Measurements from ENCODE around the gene CHST8. TPM values are rescaled to one million over a fixed set of nuclear protein-coding genes. Genes with fewer than 3 reads are reported as not detected.

The CHST8 gene
- total RNA-seq, 4 donors from 2014 or later, result 0.39 to 4.4 (median 0.96) TPM

GRCh38 chr19:33641261-33641660 lies 19.5 kb downstream of the CHST8 start:
- Histone ChIP-seq H3K9me3 (no peaks in the 10 kb centered on the region), H3K4me3 (no peak overlapping the region), H3K27ac (no peak overlapping the region), H3K4me1 (no peaks in the 10 kb centered on the region), H3K36me3 (no peaks in the 10 kb centered on the region), H3K27me3 (no peaks in the 10 kb centered on the region)
- DNase-seq (ENCODE audit: low spot score in 2 of 2), result no peak
- 84 to 86% methylated on average over 4 to 5 of the region's 5 CpGs for WGBS, 2 donors
- no peak for TF ChIP-seq POLR2A (IDR thresholded peaks at IDR 0.05)
- TF ChIP-seq, protein P1, sequence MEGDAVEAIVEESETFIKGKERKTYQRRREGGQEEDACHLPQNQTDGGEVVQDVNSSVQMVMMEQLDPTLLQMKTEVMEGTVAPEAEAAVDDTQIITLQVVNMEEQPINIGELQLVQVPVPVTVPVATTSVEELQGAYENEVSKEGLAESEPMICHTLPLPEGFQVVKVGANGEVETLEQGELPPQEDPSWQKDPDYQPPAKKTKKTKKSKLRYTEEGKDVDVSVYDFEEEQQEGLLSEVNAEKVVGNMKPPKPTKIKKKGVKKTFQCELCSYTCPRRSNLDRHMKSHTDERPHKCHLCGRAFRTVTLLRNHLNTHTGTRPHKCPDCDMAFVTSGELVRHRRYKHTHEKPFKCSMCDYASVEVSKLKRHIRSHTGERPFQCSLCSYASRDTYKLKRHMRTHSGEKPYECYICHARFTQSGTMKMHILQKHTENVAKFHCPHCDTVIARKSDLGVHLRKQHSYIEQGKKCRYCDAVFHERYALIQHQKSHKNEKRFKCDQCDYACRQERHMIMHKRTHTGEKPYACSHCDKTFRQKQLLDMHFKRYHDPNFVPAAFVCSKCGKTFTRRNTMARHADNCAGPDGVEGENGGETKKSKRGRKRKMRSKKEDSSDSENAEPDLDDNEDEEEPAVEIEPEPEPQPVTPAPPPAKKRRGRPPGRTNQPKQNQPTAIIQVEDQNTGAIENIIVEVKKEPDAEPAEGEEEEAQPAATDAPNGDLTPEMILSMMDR (IDR thresholded peaks at IDR 0.05), result no peak
- no peak for TF ChIP-seq EP300 (IDR thresholded peaks at IDR 0.05)

DNA sequence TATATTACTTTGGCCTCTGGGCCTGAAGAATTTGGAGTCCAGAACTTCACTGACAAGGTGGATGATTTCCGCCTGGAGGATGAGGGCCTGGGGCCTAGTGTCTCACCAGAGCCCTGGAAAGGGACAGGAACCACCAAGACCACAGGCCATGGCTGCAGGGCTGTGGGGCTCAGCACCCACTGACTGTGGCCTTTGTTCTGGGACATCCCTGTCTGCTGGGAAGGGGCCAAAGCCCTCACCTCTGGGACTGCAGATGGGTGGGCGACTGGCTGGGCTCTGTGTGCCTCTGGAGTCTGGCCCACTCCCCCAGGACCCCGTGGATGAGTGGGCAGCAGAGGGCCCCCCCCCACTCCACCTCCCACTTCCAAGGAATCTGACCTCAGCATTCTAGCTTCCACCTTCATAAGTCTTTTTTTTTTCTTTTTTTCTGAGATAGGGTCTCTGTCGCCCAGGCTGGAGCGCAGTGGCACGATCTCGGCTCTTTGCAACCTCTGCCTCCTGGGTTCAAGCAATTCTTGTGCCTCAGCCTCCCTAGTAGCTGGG lies 20.3 kb downstream of the CHST8 start:
- Histone ChIP-seq H3K9me3 (no peaks in the 10 kb centered on the region), H3K36me3 (no peaks in the 10 kb centered on the region), H3K4me1 (no peaks in the 10 kb centered on the region), H3K27me3 (no peaks in the 10 kb centered on the region), H3K4me3 (no peak overlapping the region), H3K27ac (no peak overlapping the region)
- TF ChIP-seq POLR2A (IDR thresholded peaks at IDR 0.05) (no peak), EP300 (IDR thresholded peaks at IDR 0.05) (no peak)
- TF ChIP-seq, protein P1 (IDR thresholded peaks at IDR 0.05), result no peak
- WGBS, 2 donors, result 84 to 90% methylated on average over 7 of the region's 7 CpGs
- no peak for DNase-seq (ENCODE audit: low spot score in 2 of 2)

GRCh38 chr19:33644284-33644836 lies 22.6 kb downstream of the CHST8 start:
- no peaks in the 10 kb centered on the region for H3K27me3 ChIP-seq
- WGBS, 2 donors, result 90 to 91% methylated on average over 9 of the region's 9 CpGs
- H3K4me1 ChIP-seq, result no peaks in the 10 kb centered on the region
- H3K36me3 ChIP-seq, result no peaks in the 10 kb centered on the region
- H3K27ac ChIP-seq, result no peak overlapping the region
- no peaks in the 10 kb centered on the region for H3K9me3 ChIP-seq
- no peak for DNase-seq (ENCODE audit: low spot score in 2 of 2)
- H3K4me3 ChIP-seq, result no peak overlapping the region
- no peak for TF ChIP-seq EP300 (IDR thresholded peaks at IDR 0.05)
- TF ChIP-seq, protein P1 (IDR thresholded peaks at IDR 0.05), result no peak

DNA sequence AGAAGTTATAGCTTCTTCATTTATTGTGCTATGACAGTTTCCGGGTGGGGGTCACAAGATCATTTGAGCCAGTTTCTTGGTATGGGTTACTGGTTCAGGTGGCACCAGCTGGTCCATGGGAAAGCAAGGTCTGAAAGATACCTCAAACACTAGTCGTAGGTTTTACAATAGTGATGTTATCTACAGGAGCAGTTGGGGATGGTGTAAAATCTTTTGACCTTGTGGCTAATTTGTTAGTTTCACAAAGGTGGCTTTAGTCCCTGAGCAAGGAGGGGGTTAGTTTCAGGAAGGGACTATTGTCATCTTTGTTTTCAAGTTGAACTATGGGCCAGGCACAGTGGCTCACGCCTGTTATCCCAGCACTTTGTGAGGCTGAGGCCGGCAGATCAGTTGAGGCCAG lies 24.6 kb downstream of the CHST8 start:
- no peak for TF ChIP-seq EP300 (IDR thresholded peaks at IDR 0.05)
- Histone ChIP-seq H3K27ac (no peak overlapping the region), H3K4me3 (no peak overlapping the region), H3K36me3 (no peaks in the 10 kb centered on the region), H3K4me1 (no peaks in the 10 kb centered on the region), H3K9me3 (no peaks in the 10 kb centered on the region), H3K27me3 (no peaks in the 10 kb centered on the region)
- 83 to 85% methylated on average over 4 of the region's 4 CpGs for WGBS, 2 donors
- DNase-seq (ENCODE audit: low spot score in 2 of 2), result no peak

GRCh38 chr19:33647146-33647545 lies 25.4 kb downstream of the CHST8 start:
- H3K27ac ChIP-seq, result no peak overlapping the region
- TF ChIP-seq, protein P1 (IDR thresholded peaks at IDR 0.05), result no peak
- no peak for TF ChIP-seq POLR2A (IDR thresholded peaks at IDR 0.05)
- no peak for DNase-seq (ENCODE audit: low spot score in 2 of 2)

More at GRCh38 chr19:33647146-33647545, 25.4 kb downstream of the CHST8 start:
- Histone ChIP-seq H3K9me3 (no peaks in the 10 kb centered on the region), H3K36me3 (no peaks in the 10 kb centered on the region), H3K4me3 (no peak overlapping the region), H3K27me3 (no peaks in the 10 kb centered on the region), H3K4me1 (no peaks in the 10 kb centered on the region)
- 58 to 67% methylated on average over 6 of the region's 6 CpGs for WGBS, 2 donors
